Pulmonary artery endothelial cell (primary cell): ENCODE measurements around the gene GOLPH3. TPM values are rescaled to one million over a fixed set of nuclear protein-coding genes. Genes with fewer than 3 reads are reported as not detected.
"Not testable (repeated sequence)": the region's sequence is repeated elsewhere in the genome, so short reads cannot be mapped to it uniquely, and the experiment has no call there.

ENCODE experiments used
- DNase-seq: peaks from one replicate; pipeline ENCODE4 v3.0.0-alpha.2; 2011; ENCODE audit warnings: low read depth, low spot score
- total RNA-seq: library from RNA; depleted of rRNA; stranded (reverse); fragments of >200 nt; gene quantifications from 2 replicates; pipeline ENCODE4 v1.2.3, GENCODE V29; 2014

Gene GOLPH3
- total RNA-seq: 63.4 and 67.5 TPM in 2 replicates

DNA sequence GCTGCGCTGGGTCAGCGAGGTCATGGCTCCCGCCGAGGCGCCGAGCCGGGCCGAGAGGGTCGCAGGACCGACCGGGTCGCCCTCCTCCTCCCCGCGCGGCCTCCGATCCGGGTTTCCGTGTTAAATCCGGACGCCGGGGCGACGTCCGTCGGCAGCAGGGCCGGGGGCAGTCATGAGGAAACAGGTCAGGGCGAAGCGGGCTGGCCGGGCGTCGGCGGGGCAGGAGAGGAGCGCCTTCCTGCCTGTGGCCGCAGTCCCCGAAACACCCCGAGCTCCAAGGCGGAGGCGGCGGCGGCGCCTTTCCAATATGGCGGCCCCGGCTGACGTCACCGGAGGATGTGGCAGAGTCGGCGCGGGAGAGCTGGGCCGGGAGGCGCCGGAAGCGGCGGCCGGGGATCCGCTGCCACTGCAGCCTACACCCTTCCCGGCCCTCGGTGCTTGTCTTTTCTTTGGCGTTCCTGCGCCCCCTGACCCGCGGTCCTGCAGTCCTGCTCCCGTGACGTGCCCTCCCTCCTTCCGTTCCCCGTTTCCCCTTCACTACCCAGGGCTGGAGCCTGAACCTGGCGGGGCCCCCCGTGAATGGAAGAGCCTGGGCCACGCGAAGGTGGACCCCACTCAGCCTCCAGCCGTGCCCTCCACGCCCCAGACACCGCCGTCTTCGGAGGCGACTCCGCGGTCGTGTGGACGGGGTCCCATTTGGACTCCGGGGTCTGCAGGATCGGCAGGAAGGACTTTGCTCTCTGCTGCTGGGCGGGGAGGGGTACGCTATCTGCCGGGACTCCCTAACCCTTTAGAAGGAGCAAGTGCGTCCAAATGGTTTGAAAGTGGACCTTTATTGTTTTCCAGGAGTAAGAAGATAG lies at the start of gene GOLPH3:
TSS of gene GOLPH3 (minus strand) at position 309 of the 860 bp plus-strand sequence. CDS start at position 24, 285 bp downstream.
- peak; percentile 49 for DNase-seq

DNA sequence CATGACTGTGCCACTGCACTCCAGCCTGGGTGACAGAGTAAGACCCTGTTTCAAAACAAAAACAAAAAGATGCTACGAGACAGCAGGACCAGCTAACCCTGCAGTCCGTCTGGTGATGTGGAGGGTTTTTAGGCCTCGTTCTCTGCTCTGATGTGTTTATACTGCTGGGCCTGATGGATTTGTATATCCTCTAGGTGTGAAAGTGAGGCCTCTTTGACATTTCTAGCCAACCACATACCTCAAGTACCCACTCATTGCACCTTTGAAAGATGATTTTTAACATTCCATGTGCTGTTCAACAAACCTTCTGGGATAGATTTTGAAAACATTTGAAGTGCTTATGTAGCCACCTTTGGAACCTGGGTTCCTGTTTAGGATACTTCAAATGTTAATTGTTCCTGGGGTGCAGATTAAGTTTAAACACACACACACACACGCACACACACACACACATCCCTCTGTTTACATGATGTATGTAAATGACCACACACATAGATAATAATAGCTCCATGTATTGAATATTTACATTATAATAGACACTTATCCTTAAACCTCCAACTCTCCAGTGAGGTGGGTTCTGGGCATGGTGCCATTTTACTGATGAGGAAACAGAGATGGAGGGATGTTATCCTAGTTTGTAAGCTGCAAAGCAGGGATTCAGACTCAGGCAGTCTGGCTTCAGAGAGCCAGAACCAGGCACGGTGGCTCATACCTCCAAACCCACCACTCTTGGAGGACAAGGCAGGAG lies 48.8 kb upstream of the GOLPH3 start:
- no peak for DNase-seq

DNA sequence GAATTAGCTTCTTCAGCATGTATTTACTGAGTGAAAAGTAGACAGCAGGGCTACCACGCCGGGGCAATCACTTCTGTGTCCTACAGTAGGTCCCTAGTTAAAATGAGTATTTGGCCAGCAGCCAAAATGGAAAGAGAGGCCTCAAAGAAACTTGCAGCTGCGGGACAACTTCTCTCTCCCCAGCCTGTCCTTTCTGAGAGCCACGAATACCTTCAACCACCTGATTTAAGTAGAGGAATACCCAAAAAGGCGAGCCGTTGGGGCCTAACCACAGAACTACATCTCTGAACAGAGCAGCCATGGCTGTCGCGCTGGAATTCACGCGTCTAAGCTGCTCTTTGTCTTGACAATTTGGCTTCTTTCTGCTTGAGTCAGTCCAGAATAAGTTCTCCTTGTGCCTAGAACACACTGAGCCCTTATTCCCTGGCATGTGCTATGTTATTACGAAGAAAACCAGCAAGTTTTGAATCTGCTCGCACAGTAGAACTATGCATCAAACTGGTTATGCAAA lies 43.8 kb upstream of the GOLPH3 start:
- no peak for DNase-seq

DNA sequence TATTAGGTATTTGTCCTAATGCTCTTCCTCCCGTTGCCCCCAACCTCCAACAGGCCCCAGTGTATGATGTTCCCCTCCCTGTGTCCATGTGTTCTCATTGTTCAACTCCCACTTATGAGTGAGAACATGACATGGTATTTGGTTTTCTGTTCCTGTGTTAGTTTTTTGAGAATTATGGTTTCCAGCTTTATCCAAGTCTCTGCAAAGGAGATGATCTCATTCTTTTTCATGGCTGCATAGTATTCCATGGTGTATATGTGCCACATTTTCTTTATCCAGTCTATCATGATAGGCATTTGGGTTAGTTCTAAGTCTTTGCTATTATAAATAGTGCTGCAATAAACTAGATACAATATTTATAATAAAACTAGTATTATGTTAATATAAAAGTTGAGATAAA lies 40.2 kb upstream of the GOLPH3 start:
- not testable (repeated sequence) for DNase-seq

DNA sequence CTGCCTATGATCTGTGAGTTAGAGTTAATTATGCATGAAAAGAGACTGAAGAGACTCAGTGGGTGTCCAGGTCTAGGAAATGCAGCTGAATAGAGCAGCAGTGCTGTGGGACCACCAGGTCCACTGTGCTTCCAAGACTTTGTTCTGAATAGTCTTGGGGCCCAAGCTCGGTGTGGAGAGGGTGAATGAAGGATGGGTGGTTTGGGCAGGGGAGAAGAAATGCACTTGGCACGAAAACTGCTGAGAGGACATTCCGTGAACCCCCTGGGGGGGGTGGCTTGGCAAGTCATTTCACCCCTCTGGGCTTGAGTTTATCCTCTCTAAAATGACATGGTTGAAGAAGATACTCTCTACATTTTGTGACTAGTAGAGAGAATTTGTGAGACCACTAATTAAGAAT lies 36.0 kb upstream of the GOLPH3 start:
- DNase-seq: no peak

DNA sequence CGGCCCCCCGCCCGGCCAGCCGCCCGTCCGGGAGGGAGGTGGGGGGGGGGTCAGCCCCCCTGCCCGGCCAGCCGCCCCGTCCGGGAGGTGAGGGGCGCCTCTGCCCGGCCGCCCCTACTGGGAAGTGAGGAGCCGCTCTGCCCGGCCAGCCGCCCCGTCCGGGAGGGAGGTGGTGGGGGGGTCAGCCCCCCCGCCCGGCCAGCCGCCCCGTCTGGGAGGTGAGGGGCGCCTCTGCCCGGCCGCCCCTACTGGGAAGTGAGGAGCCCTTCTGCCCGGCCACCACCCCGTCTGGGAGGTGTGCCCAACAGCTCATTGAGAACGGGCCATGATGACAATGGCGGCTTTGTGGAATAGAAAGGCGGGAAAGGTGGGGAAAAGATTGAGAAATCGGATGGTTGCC lies 34.7 kb upstream of the GOLPH3 start:
- not testable (repeated sequence) for DNase-seq

DNA sequence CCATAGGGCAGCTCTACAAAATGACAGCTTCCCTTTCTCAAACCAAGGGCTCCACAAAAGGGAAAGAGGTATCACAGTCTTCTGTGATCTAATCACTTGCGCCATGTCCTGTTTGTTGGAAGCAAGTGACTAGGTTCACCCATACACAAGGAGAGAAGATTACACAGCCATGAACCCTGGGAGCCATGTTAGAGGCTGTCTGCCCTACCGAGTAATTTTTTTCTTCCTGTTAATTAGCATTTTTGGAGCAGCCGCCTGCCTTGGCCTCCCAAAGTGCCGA lies 33.2 kb upstream of the GOLPH3 start:
- DNase-seq: no peak

DNA sequence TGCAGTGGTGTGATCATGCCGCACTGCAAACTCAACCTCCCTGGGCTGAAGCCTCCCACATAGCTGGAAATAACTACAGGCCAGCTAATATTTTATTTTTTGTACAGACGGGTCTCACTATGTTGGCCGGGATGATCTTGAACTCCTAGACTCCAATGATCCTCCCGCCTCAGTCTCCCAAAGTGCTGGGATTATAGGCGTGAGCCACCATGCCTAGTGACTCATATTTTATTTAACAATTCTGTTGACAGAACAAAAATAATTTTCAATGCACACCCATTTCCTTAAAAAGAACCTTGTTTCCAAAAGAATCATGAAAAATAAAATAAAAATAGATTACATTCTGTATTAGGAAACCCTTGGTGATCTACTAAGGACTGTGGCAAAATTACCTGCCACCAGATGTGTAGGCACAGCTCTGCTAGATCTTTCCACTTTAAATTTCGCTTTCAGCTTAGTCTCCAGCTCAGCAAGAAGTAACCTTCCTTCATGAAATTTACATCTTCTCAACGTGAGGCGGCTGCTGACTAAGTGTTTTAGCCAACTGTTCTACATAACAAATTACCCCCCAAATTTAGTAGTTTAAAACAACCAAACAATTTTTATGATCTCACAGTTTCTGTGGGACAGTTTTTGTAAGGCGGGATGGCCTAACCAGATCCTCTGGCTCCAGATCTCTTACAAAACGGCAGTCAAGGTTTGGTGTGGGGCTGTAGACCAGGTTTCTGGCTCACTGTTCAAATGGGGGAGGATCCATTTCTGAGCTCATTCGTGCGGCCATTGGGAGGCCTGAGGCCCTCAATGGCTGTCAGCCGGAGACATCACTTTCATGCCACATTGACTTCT lies 32.6 kb upstream of the GOLPH3 start:
- no peak for DNase-seq

DNA sequence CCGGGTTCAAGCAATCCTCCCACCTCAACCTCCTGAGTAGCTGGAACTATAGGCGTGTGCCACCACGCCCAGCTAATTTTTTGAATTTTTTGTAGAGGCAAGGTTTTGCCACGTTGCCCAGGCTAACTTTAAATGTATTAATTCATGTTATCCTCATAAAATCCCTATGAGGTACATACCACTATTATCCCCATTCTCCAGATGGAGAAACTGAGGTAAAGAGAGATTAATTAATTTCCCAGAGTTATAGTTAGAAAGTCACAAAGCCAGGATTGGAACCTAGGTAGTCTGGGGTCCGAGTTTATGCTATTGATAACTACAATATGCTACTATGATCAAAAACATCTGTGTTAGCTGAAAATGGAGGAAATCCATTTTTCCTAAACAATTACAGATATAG lies 31.9 kb upstream of the GOLPH3 start:
- no peak for DNase-seq

DNA sequence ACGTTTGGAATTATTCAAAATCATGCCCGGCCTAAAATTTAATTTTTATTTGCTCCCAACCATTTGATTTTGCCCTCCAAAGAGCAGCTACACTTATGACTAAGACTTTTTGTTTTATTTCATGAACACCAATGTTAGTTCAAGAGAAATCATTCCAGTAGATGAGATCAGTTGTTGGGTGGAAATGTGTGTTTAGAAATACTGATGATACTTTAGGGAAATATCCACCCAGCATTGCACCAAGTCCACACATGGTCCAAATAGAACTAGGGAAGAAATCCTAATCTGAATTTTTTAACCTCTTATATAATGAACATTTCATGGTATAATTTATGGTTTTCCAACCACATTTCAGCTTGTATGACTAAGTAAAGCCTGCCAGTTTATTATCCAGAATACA lies 28.3 kb upstream of the GOLPH3 start:
- DNase-seq: no peak

DNA sequence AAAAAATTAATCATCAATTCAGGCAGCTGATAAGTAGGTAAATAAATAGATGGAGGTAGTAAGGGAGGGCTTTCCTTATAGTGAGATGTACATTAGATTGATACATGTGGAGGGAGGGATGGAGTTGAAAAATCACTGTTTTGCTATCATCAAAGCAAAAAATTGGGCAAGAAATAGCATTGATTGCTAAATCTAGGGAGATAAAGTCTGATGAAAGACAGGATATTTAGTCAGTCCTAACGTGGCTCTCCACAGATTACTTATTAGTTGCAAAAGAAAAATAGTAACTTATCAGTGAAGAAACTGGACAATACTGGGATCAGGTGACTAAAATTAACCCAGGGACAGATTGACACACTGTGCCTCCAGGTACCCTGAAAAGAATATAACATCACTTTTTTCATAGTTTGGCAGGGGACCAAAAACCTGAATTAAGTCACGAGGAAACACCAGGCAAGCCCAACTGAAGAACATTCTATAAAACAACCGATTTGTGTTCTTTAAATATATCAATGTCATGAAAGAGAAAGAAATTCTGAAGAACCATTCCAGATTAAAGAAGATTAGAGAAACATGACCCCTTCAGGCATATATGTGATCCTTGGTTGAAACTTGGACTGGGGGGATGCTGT lies 27.1 kb upstream of the GOLPH3 start:
- DNase-seq: no peak

DNA sequence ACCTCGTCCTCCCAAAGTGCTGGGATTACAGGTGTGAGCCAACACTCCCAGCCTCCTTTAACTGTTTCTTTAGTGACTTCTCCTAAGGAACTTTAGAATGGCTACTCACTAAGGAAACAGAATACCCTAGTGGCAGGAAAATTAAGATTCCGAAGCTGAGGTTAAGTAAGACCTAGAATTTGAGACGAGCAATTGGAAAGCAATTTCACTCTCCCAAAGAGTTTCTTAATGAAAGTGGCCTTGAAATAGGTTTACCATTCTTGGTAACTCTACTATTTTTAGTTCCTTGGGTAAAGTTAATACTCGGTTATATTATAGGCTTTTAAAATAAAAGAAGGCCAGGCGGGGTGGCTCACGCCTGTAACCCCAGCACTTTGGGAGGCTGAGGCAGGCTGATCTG lies 22.9 kb upstream of the GOLPH3 start:
- no peak for DNase-seq

DNA sequence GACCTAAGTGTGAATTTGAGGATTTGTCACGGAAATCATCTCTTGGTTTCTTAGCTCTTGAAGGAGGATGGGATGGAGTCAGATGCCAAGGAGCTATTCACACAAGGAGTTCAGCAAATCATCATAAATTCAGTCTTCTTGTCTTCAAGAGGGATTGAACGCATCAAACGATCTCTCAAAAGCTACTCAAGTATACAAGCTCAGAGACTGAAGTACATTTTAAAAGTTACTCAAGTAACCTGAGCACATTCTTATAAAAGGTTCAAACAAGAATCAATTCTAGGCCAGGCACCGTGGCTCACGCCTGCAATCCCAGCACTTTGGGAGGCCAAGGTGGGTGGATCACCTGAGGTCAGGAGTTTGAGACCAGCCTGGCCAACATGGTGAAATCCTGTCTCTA lies 21.1 kb upstream of the GOLPH3 start:
- no peak for DNase-seq

DNA sequence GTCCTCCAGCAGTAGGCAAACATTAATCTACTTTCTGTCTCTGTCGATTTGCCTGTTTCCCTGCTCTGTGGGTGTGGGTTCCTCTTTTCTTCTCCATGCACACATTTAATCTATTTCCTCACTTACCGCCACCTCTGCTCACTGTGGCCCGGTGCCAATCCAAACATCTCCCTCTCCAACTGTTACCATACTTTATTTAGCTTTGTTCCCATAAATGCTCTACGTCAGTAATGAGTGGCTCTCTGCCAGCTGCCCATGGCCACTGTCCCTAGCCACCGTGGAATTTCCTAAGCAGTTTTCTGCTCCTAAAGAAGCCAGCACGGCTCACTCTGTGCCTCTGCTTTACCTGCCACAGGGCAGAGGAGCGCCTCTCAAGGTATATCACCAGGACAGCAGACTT lies 19.5 kb upstream of the GOLPH3 start:
- peak; percentile 86 for DNase-seq

DNA sequence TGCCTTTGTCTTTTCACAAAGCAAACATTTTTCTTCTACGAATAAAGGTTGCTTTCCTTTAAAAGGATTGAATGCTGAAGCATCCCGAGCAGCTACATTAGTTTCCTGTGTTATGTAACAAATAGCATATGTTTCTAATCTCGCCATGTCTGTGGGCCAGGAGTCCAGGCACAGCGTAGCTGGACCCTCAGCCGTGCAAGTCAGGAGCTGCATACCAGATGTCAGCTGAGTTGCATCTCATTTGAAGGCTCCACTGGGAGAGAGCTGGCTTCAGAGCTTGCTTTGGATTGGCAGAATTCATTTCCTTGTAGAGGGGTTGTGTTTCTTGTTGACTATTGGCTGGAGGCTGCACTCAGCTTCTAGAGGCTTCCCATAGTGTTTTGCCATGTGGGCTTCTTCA lies 16.0 kb upstream of the GOLPH3 start:
- no peak for DNase-seq

DNA sequence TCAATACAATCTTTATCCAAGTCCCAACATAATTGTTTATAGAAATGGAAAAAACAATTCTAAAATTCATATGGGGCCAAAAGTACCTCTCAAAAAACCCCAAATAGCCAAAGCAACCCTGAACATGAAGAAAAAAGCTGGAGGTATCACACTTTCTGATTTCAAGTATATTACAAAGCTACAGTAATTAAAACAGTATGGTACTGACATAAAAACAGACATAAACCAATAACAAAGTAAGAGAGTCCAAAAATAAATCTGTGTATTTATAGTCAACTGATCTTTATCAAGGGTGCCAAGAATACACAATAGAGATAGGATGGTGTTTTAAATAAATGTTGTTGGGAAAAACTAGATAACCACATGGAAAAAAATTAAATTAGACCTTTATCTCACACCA lies 13.6 kb upstream of the GOLPH3 start:
- no peak for DNase-seq

DNA sequence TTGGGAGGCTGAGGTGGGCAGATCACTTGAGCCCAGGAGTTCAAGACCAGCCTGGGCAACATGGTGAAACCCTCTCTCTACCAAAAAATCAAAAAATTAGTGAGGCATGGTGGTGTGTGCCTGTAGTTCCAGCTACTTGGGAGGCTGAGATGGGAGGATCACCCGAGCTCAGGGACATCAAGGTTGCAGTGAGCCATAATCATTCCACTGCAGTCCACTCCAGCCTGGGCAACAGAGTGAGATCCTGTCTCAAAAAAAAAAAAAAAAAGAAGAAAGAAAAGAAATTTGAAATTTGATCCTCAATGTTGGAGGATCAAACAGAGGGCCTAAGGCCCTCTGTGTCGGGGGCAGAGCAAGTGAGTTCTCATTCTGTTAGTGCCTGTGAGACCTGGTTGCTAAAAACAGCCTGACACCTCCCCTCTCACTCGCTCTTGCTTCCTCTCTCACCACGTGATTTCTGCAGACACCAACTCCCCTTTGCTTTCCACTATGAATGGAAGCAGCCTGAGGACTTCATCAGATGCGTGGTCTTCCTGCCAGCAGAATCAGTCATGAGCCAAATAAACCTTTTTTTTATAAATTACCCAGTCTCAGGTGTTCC lies 8.4 kb upstream of the GOLPH3 start:
- DNase-seq: no peak

DNA sequence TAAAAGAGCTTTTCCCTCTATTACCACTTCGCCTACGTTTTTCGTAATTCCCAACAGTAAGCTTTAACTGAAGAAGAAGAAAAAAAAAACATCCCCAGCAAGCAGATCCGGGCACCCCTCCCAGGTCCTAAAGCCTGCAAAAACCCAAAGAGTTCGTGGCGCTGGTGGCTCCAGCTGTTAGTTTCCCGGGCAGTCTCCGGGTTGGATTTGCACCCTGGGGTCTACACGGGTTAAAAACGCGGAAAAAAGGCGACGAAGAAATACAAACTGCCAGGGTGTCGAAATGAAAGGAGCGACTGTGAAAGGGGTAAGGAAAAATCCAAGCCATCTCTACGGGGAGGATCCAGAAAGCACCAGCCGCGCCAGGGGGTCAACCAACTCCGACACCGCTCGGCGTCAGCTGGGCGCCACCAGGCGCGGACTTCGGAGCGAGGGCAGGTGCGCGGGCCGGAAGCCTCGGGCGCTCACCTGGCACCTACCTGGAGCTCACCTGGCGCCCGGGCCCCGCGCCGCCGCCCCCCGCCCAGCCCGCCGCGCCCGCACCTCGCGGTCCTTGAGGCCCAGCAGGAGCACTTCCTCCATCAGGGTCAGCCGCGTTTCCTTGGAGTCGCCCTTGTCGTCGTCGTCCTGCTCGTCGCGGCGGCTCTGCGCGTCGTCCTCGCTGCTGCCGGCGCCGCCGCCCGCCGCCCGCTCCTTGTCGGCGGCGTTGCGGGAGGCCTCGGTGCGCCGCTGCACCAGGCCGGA lies 680 bp downstream of the GOLPH3 start:
- no peak for DNase-seq

DNA sequence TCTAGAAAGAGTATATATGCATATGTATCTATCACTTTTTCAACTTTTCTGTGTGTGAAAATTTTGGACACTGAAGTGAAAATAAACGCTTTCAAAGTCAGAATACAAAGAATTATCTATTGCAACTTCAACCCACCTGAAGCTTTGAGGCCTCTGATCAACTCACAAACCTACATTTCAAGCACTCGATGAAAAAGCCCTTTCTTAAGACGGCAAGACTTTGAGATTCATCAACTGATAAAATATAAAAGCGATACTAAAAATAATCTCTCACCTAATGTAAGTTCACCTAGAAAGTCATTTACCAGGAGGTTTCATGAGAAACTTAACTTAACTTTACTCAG lies 1.2 kb downstream of the GOLPH3 start:
- no peak for DNase-seq

DNA sequence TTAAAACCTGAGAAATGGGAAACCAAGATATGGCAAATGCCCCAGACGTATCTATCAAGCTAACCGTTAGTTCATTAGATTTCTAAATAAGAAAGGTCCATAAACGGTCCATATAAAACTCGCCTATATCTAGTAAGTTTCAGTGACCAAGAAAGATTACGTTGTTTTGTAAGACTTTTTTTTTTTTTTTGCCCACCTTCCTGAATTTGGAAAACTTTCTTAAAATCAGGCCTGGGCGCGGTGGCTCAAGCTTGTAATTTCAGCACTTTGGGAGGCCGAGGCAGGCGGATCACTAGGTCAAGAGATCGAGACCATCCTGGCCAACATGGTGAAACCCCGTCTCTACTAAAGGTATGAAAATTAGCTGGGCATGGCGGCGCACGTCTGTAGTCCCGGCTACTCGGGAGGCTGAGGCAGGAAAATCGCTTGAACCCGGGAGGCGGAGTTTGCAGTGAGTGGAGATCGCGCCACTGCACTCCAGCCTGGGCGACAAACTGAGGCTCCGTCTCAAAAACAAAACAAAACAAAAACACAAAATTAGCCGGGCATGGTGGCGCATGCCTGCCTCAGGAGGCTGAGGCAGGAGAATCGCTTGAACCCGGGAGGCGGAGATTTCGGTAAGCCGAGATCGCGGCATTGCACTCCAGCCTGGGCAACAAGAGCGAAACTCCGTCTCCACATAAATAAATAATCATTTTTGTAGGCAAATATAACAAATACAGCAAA lies 1.8 kb downstream of the GOLPH3 start:
- DNase-seq: not testable (repeated sequence)
